Transverse colon (tissue), 4 donors: ENCODE results near the gene SLC39A8. TPM values are rescaled to one million over a fixed set of nuclear protein-coding genes. Genes with fewer than 3 reads are reported as not detected.

Source experiments
- DNase-seq: peaks from one replicate; pipeline ENCODE4 v3.0.0-alpha.2; 2019
- H3K27ac ChIP-seq, 4 donors: fragments of 200-600 bp; sonication (generic); 2 replicates each; pipeline ENCODE4 v1.5.1; 2016 to 2018; ENCODE audit warnings: inconsistent platforms in 4 of 4
- H3K27me3 ChIP-seq: fragments of 200-600 bp; sonication (generic); 2 replicates; pipeline ENCODE4 v1.5.1; 2017; ENCODE audit warnings: inconsistent platforms
- H3K36me3 ChIP-seq, 4 donors: fragments of 200-600 bp; sonication (generic); 2 replicates each; pipeline ENCODE4 v1.5.1; 2017 to 2019; ENCODE audit warnings: inconsistent platforms in 4 of 4
- H3K4me1 ChIP-seq, 4 donors: fragments of 200-600 bp; sonication (generic); 2 replicates each; pipeline ENCODE4 v1.5.1; 2017 to 2020; ENCODE audit warnings: inconsistent platforms in 4 of 4
- H3K4me3 ChIP-seq, 4 donors: fragments of 200-600 bp; sonication (generic); 1 replicate in 1 of 4; 2 replicates in 3 of 4; pipeline versions ENCODE4 v1.5.1 to v1.6.1; 2017 to 2019; ENCODE audit warnings: inconsistent platforms in 4 of 4
- H3K9me3 ChIP-seq, 2 donors: fragments of 200-600 bp; sonication (generic); 2 replicates each; pipeline ENCODE4 v1.5.1; 2017 to 2019; ENCODE audit warnings: inconsistent platforms in 2 of 2
- CTCF ChIP-seq, 5 experiments: fragments of 200-600 bp in 3 of 5; fragments of 450-650 bp in 2 of 5; sonication (generic) in 3 of 5; IDR thresholded peaks; 1 replicate in 2 of 5; 2 replicates in 3 of 5; pipeline ENCODE4 v1.5.1; 2016 to 2017; ENCODE audit warnings: antibody characterized with exemption in 5 of 5, inconsistent platforms in 3 of 5, mild to moderate bottlenecking in 2 of 5, moderate library complexity in 1 of 5
- EP300 ChIP-seq: sonication (generic); formaldehyde crosslinking; IDR thresholded peaks from one replicate; pipeline ENCODE4 v1.6.1; 2017; ENCODE audit warnings: antibody characterized with exemption, low read depth
- POLR2A ChIP-seq: fragments of 450-650 bp; IDR thresholded peaks from one replicate; pipeline ENCODE4 v1.6.1; 2016; ENCODE audit warnings: antibody characterized with exemption, mild to moderate bottlenecking, moderate library complexity
- POLR2AphosphoS5 ChIP-seq, 3 donors: sonication (generic); formaldehyde crosslinking; IDR thresholded peaks; one replicate each; pipeline ENCODE4 v1.6.1; 2016; ENCODE audit warnings: antibody characterized with exemption in 3 of 3
- WGBS, 2 donors: methylation state at CpG; one replicate each; pipeline ENCODE4 v1.1.5; 2018; ENCODE audit warnings: low coverage in 1 of 2; 5-methylcytosine and 5-hydroxymethylcytosine counted together
- in situ Hi-C, 4 donors: fragments of 200-750 bp; cut with MboI; loops; one replicate each; pipeline versions ENCODE4 v1.15.0 to v1.15.1; 2017; ENCODE audit warnings: low sequenced_read_pairs in 3 of 4, low pct_ligation_motif_present in 1 of 4, low pct_unique_long_range_greater_than_20kb in 1 of 4
- intact Hi-C: fragments of 100-400 bp; cut with DNase I; formaldehyde crosslinking; loops from one replicate; pipeline ENCODE4 v1.15.1; 2023; ENCODE audit warnings: low total_unique reads
- total RNA-seq, 4 donors: library from RNA; depleted of rRNA; stranded (reverse); fragments of >200 nt; gene quantifications; one replicate each; pipeline ENCODE4 v1.1.0, GENCODE V29; 2016

The SLC39A8 gene
- total RNA-seq, 4 donors from 2014 or later: 21.7 to 83.8 (median 42.6) TPM

GRCh38 chr4:102328045-102328444 is 17.2 kb downstream of the SLC39A8 start:
- H3K27ac ChIP-seq: no peak overlapping the region
- no peaks in the 10 kb centered on the region for H3K27me3 ChIP-seq
- H3K36me3 ChIP-seq: no peaks in the 10 kb centered on the region
- TF ChIP-seq POLR2A: no peak
- no peak for TF ChIP-seq POLR2AphosphoS5 (IDR thresholded peaks at IDR 0.05)
- TF ChIP-seq EP300: no peak
- TF ChIP-seq CTCF (IDR thresholded peaks at IDR 0.05): no peak
- no peak for DNase-seq
- WGBS, 2 donors: 50 to 53% methylated on average over 1 of the region's 1 CpG
- H3K4me1 ChIP-seq: peaks cover 0 to 5% (median 0%) of the 10 kb centered on the region in 4 donors
- no peaks in the 10 kb centered on the region for H3K9me3 ChIP-seq
- intact Hi-C loops: no loop called here
- H3K4me3 ChIP-seq: no peak overlapping the region
- in situ Hi-C loops: loop anchor here in 1 of 4 donors (25.0 kb wide), 1 partner anchor 284 kb away; no protein-coding TSS in a partner anchor

GRCh38 chr4:102326951-102327350 is 18.3 kb downstream of the SLC39A8 start:
- in situ Hi-C loops: loop anchor here in 1 of 4 donors (25.0 kb wide), 1 partner anchor 285 kb away; no protein-coding TSS in a partner anchor
- TF ChIP-seq EP300: no peak
- no peak for TF ChIP-seq CTCF (IDR thresholded peaks at IDR 0.05)
- no peak for TF ChIP-seq POLR2A
- no peak for TF ChIP-seq POLR2AphosphoS5 (IDR thresholded peaks at IDR 0.05)
- WGBS, 2 donors: 97 to 100% methylated on average over 1 to 3 of the region's 3 CpGs

GRCh38 chr4:102324730-102325129 is 20.6 kb downstream of the SLC39A8 start:
- Histone ChIP-seq H3K4me3 (no peak overlapping the region), H3K36me3 (no peaks in the 10 kb centered on the region), H3K4me1 (peaks cover 0 to 7% (median under 1%) of the 10 kb centered on the region in 4 donors), H3K27ac (no peak overlapping the region), H3K27me3 (no peaks in the 10 kb centered on the region), H3K9me3 (no peaks in the 10 kb centered on the region)
- in situ Hi-C loops: loop anchor here in 1 of 4 donors (25.0 kb wide), 1 partner anchor 288 kb away; no protein-coding TSS in a partner anchor
- TF ChIP-seq CTCF (IDR thresholded peaks at IDR 0.05): no peak
- no peak for TF ChIP-seq POLR2AphosphoS5 (IDR thresholded peaks at IDR 0.05)
- no peak for TF ChIP-seq POLR2A
- TF ChIP-seq EP300: no peak
- WGBS, 2 donors: 38 to 59% methylated on average over 2 to 3 of the region's 3 CpGs
- no peak for DNase-seq
- intact Hi-C loops: no loop called here

More at GRCh38 chr4:102326951-102327350, 18.3 kb downstream of the SLC39A8 start:
- intact Hi-C loops: no loop called here
- Histone ChIP-seq H3K27me3 (no peaks in the 10 kb centered on the region), H3K9me3 (no peaks in the 10 kb centered on the region), H3K4me3 (no peak overlapping the region), H3K36me3 (no peaks in the 10 kb centered on the region), H3K27ac (no peak overlapping the region), H3K4me1 (peaks cover 0 to 5% (median 0%) of the 10 kb centered on the region in 4 donors)
- DNase-seq: no peak

- intact Hi-C loops: no loop called here
- whole genome bisulfite sequencing, 2 donors: 93 to 100% methylated on average over 2 of the region's 2 CpGs
- no peaks in the 10 kb centered on the region for H3K36me3 ChIP-seq
- no peak for TF ChIP-seq POLR2A
- TF ChIP-seq CTCF (IDR thresholded peaks at IDR 0.05): no peak
- no peak for TF ChIP-seq EP300
- TF ChIP-seq POLR2AphosphoS5 (IDR thresholded peaks at IDR 0.05): no peak
- H3K27me3 ChIP-seq: no peaks in the 10 kb centered on the region
- no peak overlapping the region for H3K27ac ChIP-seq
- peaks cover 0 to 22% (median 5%) of the 10 kb centered on the region in 4 donors for H3K4me1 ChIP-seq
- H3K9me3 ChIP-seq: no peaks in the 10 kb centered on the region
- H3K4me3 ChIP-seq: no peak overlapping the region
- in situ Hi-C loops: no loop called here
- DNase-seq: no peak
Measured at GRCh38 chr4:102322736-102323135, 22.5 kb downstream of the SLC39A8 start.
